ENCODE measurements around the gene ERMAP.

The ERMAP gene

GRCh38 chr1:42877380-42877779 lies 60.5 kb downstream of the ERMAP start:
- CTCF ChIA-PET = no interaction called here
- DNase-seq (ENCODE audit: extremely low spot score) = no peak
- no peak for TF ChIP-seq SP1 (IDR thresholded peaks at IDR 0.05)
- no peak for TF ChIP-seq ZNF384 (IDR thresholded peaks at IDR 0.05)
- no peak for TF ChIP-seq FOXA1 (IDR thresholded peaks at IDR 0.05)
- TF ChIP-seq FOXM1 (IDR thresholded peaks at IDR 0.05; ENCODE audit: borderline replicate concordance) = no peak
- TF ChIP-seq NFRKB (IDR thresholded peaks at IDR 0.05) = no peak
- TF ChIP-seq SUZ12 (IDR thresholded peaks at IDR 0.05) = no peak
- no peak for TF ChIP-seq ELF4 (IDR thresholded peaks at IDR 0.05)
- TF ChIP-seq L3MBTL2 (conservative IDR thresholded peaks at IDR 0.05) = no peak
- TF ChIP-seq BHLHE40 (IDR thresholded peaks at IDR 0.05; ENCODE audit: borderline replicate concordance) = no peak
- no peak for TF ChIP-seq CTBP1 (IDR thresholded peaks at IDR 0.05; ENCODE audit: borderline replicate concordance)
- no peak for TF ChIP-seq ARNT (IDR thresholded peaks at IDR 0.05)
- TF ChIP-seq HDGF (IDR thresholded peaks at IDR 0.05; ENCODE audit: borderline replicate concordance) = no peak
- TF ChIP-seq PKNOX1 (IDR thresholded peaks at IDR 0.05) = no peak
- no peak for TF ChIP-seq TARDBP (IDR thresholded peaks at IDR 0.05)
- no peak for TF ChIP-seq LEF1 (IDR thresholded peaks at IDR 0.05; ENCODE audit: borderline replicate concordance)
- POLR2A ChIA-PET = interaction anchor here (0.5 to 1.4 kb wide), 2 partner anchors 31 to 372 kb away, joined by 3 to 5 read pairs; partner anchors contain the start of gene ZNF691

DNA sequence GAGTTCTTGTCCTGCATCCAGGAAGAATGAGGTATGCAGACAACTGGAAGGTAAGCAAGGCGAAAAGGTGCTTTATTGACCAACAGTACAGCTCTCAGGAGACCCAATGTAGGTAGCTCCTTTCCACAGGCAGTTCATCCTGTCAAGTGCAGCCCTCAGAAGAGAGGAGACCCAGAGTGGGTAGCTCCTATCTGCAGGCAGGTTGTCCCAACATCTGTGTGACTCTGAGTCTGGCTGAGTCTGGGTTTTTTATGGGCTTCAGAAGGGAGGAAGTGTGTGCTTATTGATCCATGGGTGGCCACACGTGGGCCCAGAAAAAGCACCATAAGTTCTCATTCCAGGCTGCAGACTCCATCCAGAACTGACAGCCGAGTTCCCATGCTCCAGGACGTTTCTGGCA lies 63.5 kb downstream of the ERMAP start:
- POLR2A ChIA-PET = interaction anchor here (1.2 kb wide), 1 partner anchor 34 kb away, joined by 3 read pairs; the partner anchor contains the start of gene ZNF691
- DNase-seq (ENCODE audit: extremely low spot score) = no peak
- CTCF ChIA-PET = interaction anchor here (0.6 kb wide), 1 partner anchor 116 kb away, joined by 3 read pairs; no protein-coding TSS in a partner anchor
- no peak for TF ChIP-seq L3MBTL2 (conservative IDR thresholded peaks at IDR 0.05)
- TF ChIP-seq TARDBP (IDR thresholded peaks at IDR 0.05) = no peak
- TF ChIP-seq FOXM1 (IDR thresholded peaks at IDR 0.05; ENCODE audit: borderline replicate concordance) = no peak
- no peak for TF ChIP-seq SP1 (IDR thresholded peaks at IDR 0.05)
- TF ChIP-seq LEF1 (IDR thresholded peaks at IDR 0.05; ENCODE audit: borderline replicate concordance) = no peak
- TF ChIP-seq FOXA1 (IDR thresholded peaks at IDR 0.05) = no peak
- no peak for TF ChIP-seq BHLHE40 (IDR thresholded peaks at IDR 0.05; ENCODE audit: borderline replicate concordance)

GRCh38 chr1:42886046-42886739 lies 69.3 kb downstream of the ERMAP start:
- TF ChIP-seq ZNF384 (IDR thresholded peaks at IDR 0.05) (no peak), LEF1 (IDR thresholded peaks at IDR 0.05; ENCODE audit: borderline replicate concordance) (no peak), SUZ12 (IDR thresholded peaks at IDR 0.05) (no peak), PKNOX1 (IDR thresholded peaks at IDR 0.05) (no peak), ARNT (IDR thresholded peaks at IDR 0.05) (no peak), FOXM1 (IDR thresholded peaks at IDR 0.05; ENCODE audit: borderline replicate concordance) (no peak), HDGF (IDR thresholded peaks at IDR 0.05; ENCODE audit: borderline replicate concordance) (no peak), BHLHE40 (IDR thresholded peaks at IDR 0.05; ENCODE audit: borderline replicate concordance) (no peak), FOXK2 (IDR thresholded peaks at IDR 0.05) (no peak), L3MBTL2 (conservative IDR thresholded peaks at IDR 0.05) (no peak), FOXA1 (IDR thresholded peaks at IDR 0.05) (no peak), ELF4 (IDR thresholded peaks at IDR 0.05) (no peak), TARDBP (IDR thresholded peaks at IDR 0.05) (no peak), NFRKB (IDR thresholded peaks at IDR 0.05) (no peak), CTBP1 (IDR thresholded peaks at IDR 0.05; ENCODE audit: borderline replicate concordance) (no peak), SP1 (IDR thresholded peaks at IDR 0.05) (no peak)
- ChIA-PET CTCF (no interaction called here), POLR2A (interaction anchor here (0.6 kb wide), 1 partner anchor 18 kb away, joined by 3 read pairs; no protein-coding TSS in a partner anchor)
- no peak for DNase-seq (ENCODE audit: extremely low spot score)

GRCh38 chr1:42886800-42887199 lies 69.9 kb downstream of the ERMAP start:
- TF ChIP-seq SP1 (IDR thresholded peaks at IDR 0.05) (no peak), FOXA1 (IDR thresholded peaks at IDR 0.05) (no peak), ZNF384 (IDR thresholded peaks at IDR 0.05) (no peak), CTBP1 (IDR thresholded peaks at IDR 0.05; ENCODE audit: borderline replicate concordance) (no peak), SUZ12 (IDR thresholded peaks at IDR 0.05) (no peak), TARDBP (IDR thresholded peaks at IDR 0.05) (no peak), FOXM1 (IDR thresholded peaks at IDR 0.05; ENCODE audit: borderline replicate concordance) (no peak), ELF4 (IDR thresholded peaks at IDR 0.05) (no peak), NFRKB (IDR thresholded peaks at IDR 0.05) (no peak), FOXK2 (IDR thresholded peaks at IDR 0.05) (no peak), PKNOX1 (IDR thresholded peaks at IDR 0.05) (no peak), LEF1 (IDR thresholded peaks at IDR 0.05; ENCODE audit: borderline replicate concordance) (no peak), HDGF (IDR thresholded peaks at IDR 0.05; ENCODE audit: borderline replicate concordance) (no peak), L3MBTL2 (conservative IDR thresholded peaks at IDR 0.05) (no peak)
- CTCF ChIA-PET = no interaction called here

GRCh38 chr1:42887366-42887765 lies 70.4 kb downstream of the ERMAP start:
- TF ChIP-seq TARDBP (IDR thresholded peaks at IDR 0.05) = no peak
- TF ChIP-seq PKNOX1 (IDR thresholded peaks at IDR 0.05) = no peak
- no peak for TF ChIP-seq ELF4 (IDR thresholded peaks at IDR 0.05)
- ChIA-PET CTCF (no interaction called here), POLR2A (no interaction called here)
- DNase-seq (ENCODE audit: extremely low spot score) = no peak

More at GRCh38 chr1:42886800-42887199, 69.9 kb downstream of the ERMAP start:
- DNase-seq (ENCODE audit: extremely low spot score) = no peak
- POLR2A ChIA-PET = no interaction called here
